HG02623 (cell line): ENCODE results near the gene GNL3L.
"Not testable (repeated sequence)": the region's sequence is repeated elsewhere in the genome, so short reads cannot be mapped to it uniquely, and the experiment has no call there.

Source experiments
- ATAC-seq: cut with Tn5 transposase; IDR thresholded peaks from one replicate; pipeline ENCODE4 v1.9.1; 2021; ENCODE audit warnings: moderate library complexity; ENCODE audit not compliant: unreplicated experiment

The GNL3L gene

GRCh38 chrX:54555006-54555405 lies 25.0 kb downstream of the GNL3L start:
- not testable (repeated sequence) for ATAC-seq

GRCh38 chrX:54560411-54560810 lies 30.4 kb downstream of the GNL3L start:
- no peak for ATAC-seq

GRCh38 chrX:54561622-54562021 lies 31.6 kb downstream of the GNL3L start:
- no peak for ATAC-seq

- ATAC-seq, result no peak
Observed at GRCh38 chrX:54564936-54565335, 34.9 kb downstream of the GNL3L start.

GRCh38 chrX:54570332-54570731 lies 40.3 kb downstream of the GNL3L start:
- ATAC-seq, result no peak

- ATAC-seq, result not testable (repeated sequence)
Observed at GRCh38 chrX:54572641-54573040, 42.6 kb downstream of the GNL3L start.

- ATAC-seq, result no peak
Observed at GRCh38 chrX:54597728-54598127, 67.7 kb downstream of the GNL3L start.

GRCh38 chrX:54602563-54602962 lies 72.5 kb downstream of the GNL3L start:
- ATAC-seq, result no peak
